Neural cell (in vitro differentiated cells): ENCODE measurements around the gene NME9. TPM values are rescaled to one million over a fixed set of nuclear protein-coding genes. Genes with fewer than 3 reads are reported as not detected.

Source experiments
- H2AFZ ChIP-seq: fragments of 200-600, 300-800 bp; sonication (generic), shearing (Covaris generic); 2 replicates; pipeline ENCODE4 v1.6.0; 2014; ENCODE audit warnings: low read depth, mild to moderate bottlenecking, antibody characterized with exemption, low read length, moderate library complexity
- H3F3A ChIP-seq: fragments of 200-600 bp; shearing (Covaris generic); 2 replicates; pipeline ENCODE4 v1.6.1; 2016; ENCODE audit warnings: mild to moderate bottlenecking, moderate library complexity, mixed read lengths, antibody characterized with exemption, low read length; ENCODE audit not compliant: insufficient read depth, poor library complexity, severe bottlenecking
- H3K27ac ChIP-seq: fragments of 200-600, 300-800 bp; sonication (generic), shearing (Covaris generic); 2 replicates; pipeline ENCODE4 v1.5.1; 2014; ENCODE audit warnings: mild to moderate bottlenecking, low read length, moderate library complexity
- H3K27me3 ChIP-seq: fragments of 300-800, 200-600 bp; sonication (generic), shearing (Covaris generic); 2 replicates; pipeline ENCODE4 v1.6.0; 2014; ENCODE audit warnings: mild to moderate bottlenecking, low read depth, low read length, moderate library complexity; ENCODE audit not compliant: insufficient read depth
- H3K36me3 ChIP-seq: fragments of 300-800, 200-600 bp; sonication (generic), shearing (Covaris generic); 2 replicates; pipeline ENCODE4 v1.5.1; 2014; ENCODE audit warnings: mild to moderate bottlenecking, antibody characterized with exemption, low read length, moderate library complexity; ENCODE audit not compliant: insufficient read depth
- H3K4me2 ChIP-seq: fragments of 300-800, 200-600 bp; sonication (generic), shearing (Covaris generic); 2 replicates; pipeline ENCODE4 v1.6.0; 2014; ENCODE audit warnings: mild to moderate bottlenecking, low read length
- H3K4me3 ChIP-seq: fragments of 300-800, 200-600 bp; sonication (generic), shearing (Covaris generic); 2 replicates; pipeline ENCODE4 v1.5.1; 2014; ENCODE audit warnings: mild to moderate bottlenecking, low read length, moderate library complexity
- H3K79me2 ChIP-seq: fragments of 200-600 bp; shearing (Covaris generic); replicated peaks from 2 replicates; pipeline ENCODE4 v1.6.0; 2014; ENCODE audit warnings: mild to moderate bottlenecking, low read length, moderate library complexity; ENCODE audit not compliant: insufficient read depth
- H3K9ac ChIP-seq: fragments of 300-800, 200-600 bp; sonication (generic), shearing (Covaris generic); 2 replicates; pipeline ENCODE4 v1.6.1; 2016; ENCODE audit warnings: mild to moderate bottlenecking, low read length, mixed read lengths
- H3K9me2 ChIP-seq: fragments of 200-600 bp; shearing (Covaris generic); 2 replicates; pipeline ENCODE4 v1.6.1; 2016; ENCODE audit warnings: mild to moderate bottlenecking, low read length, mixed read lengths; ENCODE audit not compliant: insufficient read depth
- H3K9me3 ChIP-seq: fragments of 200-600, 300-800 bp; sonication (generic), shearing (Covaris generic); 2 replicates; pipeline ENCODE4 v1.6.1; 2016; ENCODE audit warnings: mild to moderate bottlenecking, mixed run types, low read length, moderate library complexity, mixed read lengths
- H4K20me1 ChIP-seq: fragments of 200-600 bp; shearing (Covaris generic); 2 replicates; pipeline ENCODE4 v1.6.1; 2016; ENCODE audit warnings: mild to moderate bottlenecking, mixed run types; ENCODE audit not compliant: insufficient read depth
- EP300 ChIP-seq: fragments of 450-650 bp; conservative IDR thresholded peaks from 2 replicates; pipeline ENCODE4 v1.6.1; 2014; ENCODE audit warnings: antibody characterized with exemption, mild to moderate bottlenecking, moderate library complexity; ENCODE audit not compliant: poor library complexity, severe bottlenecking
- EZH2 ChIP-seq: fragments of 200-600, 300-800 bp; shearing (Covaris generic), sonication (generic); IDR thresholded peaks from 2 replicates; pipeline ENCODE4 v1.6.1; 2014; ENCODE audit warnings: antibody characterized with exemption, low read length, borderline replicate concordance, mild to moderate bottlenecking; ENCODE audit not compliant: insufficient read depth, poor library complexity, severe bottlenecking
- MXI1 ChIP-seq: fragments of 450-650 bp; conservative IDR thresholded peaks from 2 replicates; pipeline ENCODE4 v1.6.1; 2014; ENCODE audit warnings: antibody characterized with exemption, mild to moderate bottlenecking; ENCODE audit not compliant: poor library complexity, severe bottlenecking
- POLR2AphosphoS5 ChIP-seq: IDR thresholded peaks from 2 replicates; pipeline ENCODE4 v1.6.1; 2012
- RAD21 ChIP-seq: fragments of 450-650 bp; conservative IDR thresholded peaks from 2 replicates; pipeline ENCODE4 v1.6.1; 2014; ENCODE audit warnings: antibody characterized with exemption, mild to moderate bottlenecking, moderate library complexity
- REST ChIP-seq: IDR thresholded peaks from 2 replicates; pipeline ENCODE4 v1.6.1; 2012; ENCODE audit warnings: borderline replicate concordance
- SMC3 ChIP-seq: fragments of 450-650 bp; conservative IDR thresholded peaks from 2 replicates; pipeline ENCODE4 v1.6.1; 2014; ENCODE audit warnings: antibody characterized with exemption, mild to moderate bottlenecking, moderate library complexity; ENCODE audit not compliant: poor library complexity
- TAF1 ChIP-seq: IDR thresholded peaks from 2 replicates; pipeline ENCODE4 v1.6.1; 2012; ENCODE audit warnings: low read depth
- polyA plus RNA-seq: library from polyadenylated mRNA; depleted of rRNA; stranded (reverse); fragments of >200 nt; gene quantifications from 2 replicates; pipeline ENCODE4 v1.2.3, GENCODE V29; 2014
- TF ChIP-seq, protein P1 (sequence below): fragments of 450-650 bp; IDR thresholded peaks from 2 replicates; pipeline ENCODE4 v1.5.1; 2014; ENCODE audit warnings: antibody characterized with exemption, mild to moderate bottlenecking, moderate library complexity; ENCODE audit not compliant: poor library complexity, severe bottlenecking

Gene NME9
- polyA plus RNA-seq, 1 donor from 2014 or later: 17.4 TPM

- Histone ChIP-seq H3K27me3 (no peaks in the 10 kb centered on the region), H3K4me3 (no peak overlapping the region), H2AFZ (no peak overlapping the region), H3K27ac (no peak overlapping the region), H4K20me1 (no peaks in the 10 kb centered on the region), H3K79me2 (no peaks in the 10 kb centered on the region), H3K9ac (no peak overlapping the region), H3K36me3 (peaks cover 6% of the 10 kb centered on the region), H3K4me2 (no peak overlapping the region), H3F3A (no peaks in the 10 kb centered on the region), H3K9me2 (no peaks in the 10 kb centered on the region), H3K9me3 (no peaks in the 10 kb centered on the region)
- TF ChIP-seq REST (no peak), EP300 (no peak), SMC3 (no peak), EZH2 (no peak), MXI1 (no peak), RAD21 (no peak), TAF1 (no peak), POLR2AphosphoS5 (no peak)
- TF ChIP-seq, protein P1, sequence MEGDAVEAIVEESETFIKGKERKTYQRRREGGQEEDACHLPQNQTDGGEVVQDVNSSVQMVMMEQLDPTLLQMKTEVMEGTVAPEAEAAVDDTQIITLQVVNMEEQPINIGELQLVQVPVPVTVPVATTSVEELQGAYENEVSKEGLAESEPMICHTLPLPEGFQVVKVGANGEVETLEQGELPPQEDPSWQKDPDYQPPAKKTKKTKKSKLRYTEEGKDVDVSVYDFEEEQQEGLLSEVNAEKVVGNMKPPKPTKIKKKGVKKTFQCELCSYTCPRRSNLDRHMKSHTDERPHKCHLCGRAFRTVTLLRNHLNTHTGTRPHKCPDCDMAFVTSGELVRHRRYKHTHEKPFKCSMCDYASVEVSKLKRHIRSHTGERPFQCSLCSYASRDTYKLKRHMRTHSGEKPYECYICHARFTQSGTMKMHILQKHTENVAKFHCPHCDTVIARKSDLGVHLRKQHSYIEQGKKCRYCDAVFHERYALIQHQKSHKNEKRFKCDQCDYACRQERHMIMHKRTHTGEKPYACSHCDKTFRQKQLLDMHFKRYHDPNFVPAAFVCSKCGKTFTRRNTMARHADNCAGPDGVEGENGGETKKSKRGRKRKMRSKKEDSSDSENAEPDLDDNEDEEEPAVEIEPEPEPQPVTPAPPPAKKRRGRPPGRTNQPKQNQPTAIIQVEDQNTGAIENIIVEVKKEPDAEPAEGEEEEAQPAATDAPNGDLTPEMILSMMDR: no peak
Observed at GRCh38 chr3:138376663-138377062, 47.0 kb upstream of the NME9 start.

- Histone ChIP-seq H3K4me2 (no peak overlapping the region), H3K79me2 (no peaks in the 10 kb centered on the region), H3F3A (no peaks in the 10 kb centered on the region), H3K27ac (no peak overlapping the region), H3K9ac (no peak overlapping the region), H3K9me3 (no peaks in the 10 kb centered on the region), H4K20me1 (no peaks in the 10 kb centered on the region), H3K4me3 (no peak overlapping the region), H3K9me2 (no peaks in the 10 kb centered on the region), H3K27me3 (no peaks in the 10 kb centered on the region), H3K36me3 (peaks cover 6% of the 10 kb centered on the region), H2AFZ (no peak overlapping the region)
- TF ChIP-seq, protein P1: no peak
- TF ChIP-seq SMC3 (no peak), RAD21 (no peak), EZH2 (no peak), MXI1 (no peak), REST (no peak), POLR2AphosphoS5 (no peak), TAF1 (no peak), EP300 (no peak)
Observed at GRCh38 chr3:138375447-138375846, 45.8 kb upstream of the NME9 start.
